NCI-H345 treated with DMSO at 0.1 percent for 48 hours (cell line): ENCODE measurements around the gene EFCAB7.
A peak's percentile ranks its signal among the peaks of the same experiment; 100 is the strongest.

Experiments used
- DNase-seq: peaks from one replicate; lab custom pipeline; 2025; ENCODE audit not compliant: unreplicated experiment; lab: John Stamatoyannopoulos, UW

EFCAB7 gene

DNA sequence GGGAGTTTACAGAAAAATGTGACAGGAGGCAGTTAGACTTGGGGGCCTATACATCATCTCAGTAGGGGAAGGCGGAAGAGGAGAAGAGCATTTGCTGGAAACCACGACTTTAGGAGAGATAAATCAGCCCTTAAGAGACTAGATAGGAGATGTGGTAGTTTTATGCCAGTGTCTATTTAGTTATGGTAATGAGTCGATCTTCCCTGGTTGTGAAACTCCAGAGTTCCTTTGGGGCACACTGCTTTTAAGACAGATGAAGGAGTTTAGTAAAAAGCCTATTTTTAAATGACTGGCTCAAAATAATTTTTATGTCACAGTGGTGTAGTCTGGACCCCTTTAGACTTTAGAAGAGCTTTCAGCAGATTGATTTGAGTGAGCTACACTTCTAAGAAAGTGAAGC lies 77.7 kb downstream of the EFCAB7 start:
- DNase-seq = no peak

DNA sequence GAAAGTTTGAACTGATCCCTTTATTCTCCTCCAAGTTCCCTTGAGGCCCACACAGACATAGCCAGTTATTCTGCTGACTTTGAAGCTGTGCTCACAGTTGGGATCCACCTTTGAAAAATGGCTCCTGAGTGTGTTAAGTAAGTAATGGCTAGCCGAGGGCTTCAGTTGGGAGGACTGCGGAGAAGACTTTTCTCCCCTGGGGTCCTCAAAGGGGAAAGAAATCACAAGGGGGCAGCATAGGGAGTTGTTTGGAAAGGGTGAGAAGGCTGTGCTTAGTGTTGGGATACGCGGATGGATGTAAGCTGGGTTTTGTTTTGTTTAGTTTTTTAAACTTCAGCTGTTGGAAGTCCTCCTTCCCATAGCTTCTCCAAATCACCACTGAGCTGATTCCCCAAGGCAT lies 78.1 kb downstream of the EFCAB7 start:
- no peak for DNase-seq

DNA sequence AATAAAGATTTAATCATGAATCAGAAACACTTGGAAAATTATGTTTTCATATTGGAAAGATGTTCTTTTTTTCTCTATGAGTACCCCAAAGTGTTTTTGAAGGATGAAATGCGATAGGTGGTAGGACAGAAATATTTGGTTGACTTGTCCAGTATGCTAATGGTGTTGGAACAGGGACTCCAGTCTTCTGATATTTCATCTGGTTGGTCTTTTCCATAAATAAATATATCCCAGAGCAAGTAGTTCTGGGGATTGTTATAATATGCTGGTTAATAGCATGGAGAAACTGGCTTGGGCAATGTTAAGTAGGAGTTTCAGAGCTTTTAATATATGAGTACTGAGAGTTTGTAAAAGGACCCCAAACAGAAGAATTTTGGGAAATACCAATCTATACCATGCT lies 78.6 kb downstream of the EFCAB7 start:
- DNase-seq = no peak

DNA sequence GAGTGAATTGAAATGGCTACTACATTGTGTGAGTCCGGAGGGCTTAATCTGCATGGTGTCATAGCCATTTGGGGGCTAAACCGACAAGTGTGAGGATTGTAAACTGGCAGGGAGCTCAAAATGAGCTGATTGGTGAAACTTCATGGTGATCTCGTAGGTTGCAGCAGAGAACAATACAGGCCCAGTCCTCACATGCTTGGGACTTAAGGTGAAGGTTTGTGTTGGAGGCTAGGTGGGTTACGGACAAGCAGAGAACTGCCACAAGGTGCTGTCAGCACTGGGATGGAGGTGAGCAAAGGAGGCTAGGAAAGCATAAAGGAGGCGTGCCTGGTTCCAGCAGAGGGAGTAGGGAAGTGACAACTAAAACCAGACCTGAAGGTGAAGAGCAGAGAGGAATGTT lies 79.3 kb downstream of the EFCAB7 start:
- no peak for DNase-seq

DNA sequence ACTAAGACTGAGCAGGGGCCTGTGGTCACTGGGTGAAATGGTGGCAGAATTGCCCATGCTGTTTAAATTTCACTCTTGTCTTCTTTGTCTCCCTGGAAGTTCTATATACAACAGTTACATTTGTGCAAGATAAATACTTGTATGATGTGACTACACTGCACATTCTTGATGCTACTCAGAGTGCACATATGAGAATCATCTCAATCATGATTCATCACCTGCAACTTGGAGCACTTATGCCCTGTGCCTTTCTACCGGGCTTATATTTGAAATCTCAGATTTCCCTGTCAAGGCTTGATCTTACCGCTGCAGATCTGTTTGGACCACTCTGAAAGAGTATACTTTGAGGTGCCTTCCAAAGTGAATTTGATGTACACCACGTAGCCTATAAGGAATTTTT lies 80.5 kb downstream of the EFCAB7 start:
- no peak for DNase-seq

DNA sequence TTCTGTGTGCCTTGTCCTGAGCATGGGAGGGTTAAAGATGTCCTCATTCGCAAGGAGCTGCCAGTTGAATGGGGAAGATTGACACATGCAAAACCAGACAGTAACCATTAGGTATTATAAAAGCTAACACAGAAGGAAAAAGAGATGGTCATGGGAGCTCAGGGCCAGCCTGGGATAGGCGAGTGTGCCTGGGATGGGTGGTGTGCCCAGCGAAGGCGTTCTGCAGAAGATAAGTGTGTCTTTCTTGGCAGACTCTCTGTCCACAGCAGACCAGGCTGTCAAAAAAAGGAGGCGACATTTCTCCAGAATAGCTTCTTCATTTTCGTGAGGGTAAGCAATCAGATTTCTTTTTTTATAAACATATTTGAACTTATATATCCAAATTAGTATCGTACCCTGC lies 84.0 kb downstream of the EFCAB7 start:
- DNase-seq = no peak

DNA sequence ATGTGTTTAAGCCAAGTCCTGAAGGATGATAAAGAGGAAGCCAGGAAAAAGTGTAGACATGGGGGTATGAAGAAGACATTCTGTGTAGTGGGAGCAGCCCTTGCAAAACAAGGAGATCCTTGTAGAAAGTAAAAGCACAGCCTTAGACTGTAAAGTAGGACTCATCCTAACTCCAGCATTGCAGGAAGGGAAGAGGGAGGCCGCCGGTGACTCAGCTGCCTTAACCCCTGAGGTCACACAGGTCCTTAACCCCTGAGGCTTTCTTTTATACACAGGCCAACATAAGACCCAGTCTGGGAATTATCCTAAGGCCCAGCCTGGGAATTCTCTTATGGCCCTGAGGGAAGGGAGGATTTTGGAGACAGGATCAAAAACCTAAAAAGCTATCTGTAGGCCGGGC lies 87.9 kb downstream of the EFCAB7 start:
- DNase-seq = no peak

DNA sequence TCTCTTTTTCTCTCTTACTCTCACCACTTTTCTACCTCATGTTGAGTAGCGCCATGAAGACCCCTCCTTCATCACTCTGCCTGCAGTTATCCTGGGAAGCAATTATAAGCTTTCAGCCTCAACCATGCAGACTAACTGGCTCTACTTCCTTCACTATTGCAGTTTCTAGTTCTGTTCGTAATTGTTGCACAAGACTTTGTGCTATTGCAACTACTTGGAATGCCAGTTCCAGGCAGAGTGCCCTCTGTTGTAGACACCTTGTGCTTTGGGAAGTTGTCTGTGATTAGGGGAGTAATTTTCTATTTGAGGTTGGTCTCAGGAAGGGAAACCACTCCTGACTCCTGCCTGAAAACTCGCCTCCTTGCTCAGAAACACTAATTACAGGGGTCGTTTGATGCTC lies 89.2 kb downstream of the EFCAB7 start:
- no peak for DNase-seq

DNA sequence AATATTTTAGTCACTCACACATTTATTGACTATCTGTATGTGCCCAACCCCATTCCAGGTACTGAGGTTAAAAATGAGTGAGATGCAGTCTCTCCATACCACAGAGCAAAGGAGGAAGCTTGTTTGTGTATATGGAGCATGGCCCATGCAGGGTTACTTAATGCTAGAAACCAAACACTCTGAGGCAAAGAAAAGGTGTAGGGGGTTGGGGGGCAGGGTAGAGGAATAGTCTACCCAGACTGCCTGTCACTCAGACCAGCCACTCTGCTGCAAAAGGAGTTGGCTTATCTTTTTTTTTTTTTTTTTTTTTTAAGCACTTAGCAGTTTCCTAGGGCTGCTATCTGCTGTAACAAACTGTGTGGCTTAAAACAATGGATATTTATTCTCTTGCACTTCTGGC lies 89.6 kb downstream of the EFCAB7 start:
- DNase-seq = no peak

DNA sequence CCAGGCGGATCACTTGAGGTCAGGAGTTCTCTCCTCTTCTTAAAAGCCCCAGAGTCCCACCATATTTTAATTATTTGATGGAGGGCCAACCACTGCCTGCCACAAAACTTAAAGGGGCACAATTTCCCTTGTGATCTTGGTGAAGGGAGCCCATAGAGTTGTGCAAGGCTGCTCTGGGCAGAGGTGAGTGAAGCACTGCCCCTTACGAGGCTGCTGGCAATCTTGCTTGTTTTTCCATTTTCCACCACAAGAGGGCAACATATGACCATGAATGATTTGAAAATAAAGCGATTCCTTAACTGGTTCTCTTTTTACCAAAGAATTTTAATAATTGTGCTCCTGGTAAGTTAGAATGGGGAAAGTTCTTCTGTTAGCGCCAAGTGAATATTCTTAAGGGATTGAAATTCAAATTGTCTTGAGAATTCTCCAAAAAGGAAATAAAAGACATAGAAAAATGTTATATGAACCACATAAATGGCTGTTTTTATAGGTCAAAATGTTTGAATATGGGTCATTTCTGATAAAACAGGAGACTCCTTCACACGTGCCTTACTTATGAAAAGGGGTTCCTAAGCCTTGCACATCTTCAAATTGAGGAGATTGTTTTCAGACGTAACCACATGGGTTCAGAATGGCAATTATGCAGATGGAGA lies 92.6 kb downstream of the EFCAB7 start:
- DNase-seq = peak; percentile 47

DNA sequence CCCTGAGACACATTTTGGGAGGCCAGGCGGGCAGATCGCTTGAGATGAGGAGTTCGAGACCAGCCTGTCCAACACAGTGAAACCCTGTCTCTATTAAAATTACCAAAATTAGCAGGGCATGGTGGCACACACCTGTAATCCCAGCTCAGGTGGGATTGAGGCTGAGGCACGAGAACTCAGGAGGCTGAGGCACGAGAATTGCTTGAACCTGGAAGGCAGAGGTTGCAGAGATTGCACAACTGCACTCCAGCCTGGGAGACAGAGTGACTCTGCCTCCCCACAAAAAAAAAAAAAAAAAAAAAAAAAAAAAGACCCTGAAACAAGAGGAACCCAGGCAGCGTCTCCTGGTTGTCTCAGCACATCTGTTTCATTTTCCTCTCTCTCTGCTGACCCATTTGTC lies 94.1 kb downstream of the EFCAB7 start:
- DNase-seq = no peak

DNA sequence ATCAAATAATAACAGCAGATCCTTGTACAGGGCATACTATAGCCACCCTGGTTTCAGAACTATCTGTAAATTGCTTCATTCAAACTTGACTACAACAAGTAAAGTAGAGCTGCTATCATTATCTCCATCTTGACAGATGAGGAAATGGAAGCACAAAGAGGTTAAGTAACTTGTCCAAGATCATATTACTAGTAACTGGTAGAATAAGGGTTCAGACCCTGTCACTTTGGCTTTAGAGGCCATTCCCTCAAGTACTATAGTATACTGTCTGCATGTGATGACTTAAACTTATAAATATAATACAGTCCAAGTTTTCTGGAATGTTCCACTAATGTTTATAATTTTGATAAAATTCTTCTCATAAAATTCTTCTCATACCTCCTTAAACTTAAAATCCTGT lies 94.7 kb downstream of the EFCAB7 start:
- DNase-seq = no peak

DNA sequence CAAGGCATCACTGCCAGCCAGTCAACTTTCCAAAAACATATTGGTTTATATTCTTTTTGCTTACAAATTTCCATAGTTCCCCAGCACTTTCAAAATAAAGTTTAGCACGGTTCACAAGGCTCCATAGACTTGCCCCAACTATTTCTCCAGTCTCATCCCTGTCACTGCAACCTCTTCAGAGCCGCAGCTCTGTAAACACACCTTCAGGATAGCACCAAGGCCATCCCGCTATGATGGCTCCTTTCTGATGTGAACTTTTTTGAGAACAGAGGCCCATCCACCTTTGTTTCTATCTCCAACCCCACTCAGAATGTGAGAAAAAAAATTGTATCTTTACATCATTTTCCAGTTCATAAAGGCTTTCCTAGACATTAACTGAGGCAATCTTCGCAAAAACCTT lies 96.2 kb downstream of the EFCAB7 start:
- no peak for DNase-seq

DNA sequence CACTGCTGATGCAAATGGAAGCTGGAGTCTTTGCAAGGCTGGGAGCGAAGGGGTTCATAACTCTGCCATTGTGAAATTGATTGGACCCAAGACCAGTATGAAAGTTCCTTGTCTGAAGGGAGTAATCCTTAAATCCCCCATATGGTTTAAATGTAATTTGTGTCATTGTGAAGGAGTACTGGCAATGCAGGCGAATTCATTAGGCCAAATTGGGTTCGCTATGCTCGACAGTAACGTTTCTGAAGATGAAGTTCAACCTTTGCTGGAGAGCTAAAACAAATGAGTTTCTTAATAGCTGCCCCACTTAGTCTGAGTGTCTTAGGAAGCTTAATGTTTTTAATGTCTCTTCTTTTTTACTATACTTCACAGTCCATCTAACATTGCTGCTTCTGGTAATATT lies 97.3 kb downstream of the EFCAB7 start:
- no peak for DNase-seq

DNA sequence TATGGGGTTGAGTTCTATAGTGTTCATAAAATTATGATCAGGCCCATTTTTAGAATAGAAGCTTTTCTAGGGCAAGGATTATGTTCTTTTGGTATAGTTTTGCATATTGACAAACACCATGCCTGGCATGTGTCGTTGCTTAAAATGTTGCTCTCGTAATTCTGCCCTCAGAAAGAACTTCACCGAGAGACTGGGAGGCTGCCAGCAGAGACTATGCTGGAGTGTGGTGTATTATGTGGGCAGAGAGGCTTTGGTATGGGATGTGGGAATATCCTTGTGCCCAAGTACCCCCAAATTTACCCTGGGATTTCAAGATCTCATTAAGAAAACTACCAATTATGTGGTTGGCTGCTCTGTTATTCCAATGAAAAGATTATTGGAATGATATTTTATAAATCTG lies 97.8 kb downstream of the EFCAB7 start:
- no peak for DNase-seq

DNA sequence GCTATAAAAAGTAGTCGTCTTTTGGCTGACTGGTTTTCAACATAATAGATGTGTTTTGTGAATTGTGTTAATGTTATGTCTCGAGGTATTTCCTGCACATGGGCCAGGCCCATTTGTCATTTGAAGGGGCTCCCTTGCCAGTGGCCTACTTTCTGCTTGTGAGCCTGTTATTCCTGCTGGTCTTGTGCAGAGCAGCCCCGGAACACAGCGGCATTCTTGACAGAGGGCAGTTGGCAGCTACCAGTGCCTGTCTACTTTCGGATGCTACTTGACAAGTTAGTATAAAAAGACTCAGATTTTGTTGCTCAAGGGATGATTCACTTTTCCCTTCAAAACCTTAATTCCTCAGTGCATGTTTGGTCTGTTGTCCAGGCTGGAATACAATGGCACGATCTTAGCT lies 98.4 kb downstream of the EFCAB7 start:
- DNase-seq = no peak
